ENCODE results near the gene TBC1D22A.

TBC1D22A gene

GRCh38 chr22:47154621-47155081, 392.2 kb downstream of the TBC1D22A start (continued):
- TF ChIP-seq POU6F1 (CRISPR knock-in tag; IDR thresholded peaks at IDR 0.05; ENCODE audit: borderline replicate concordance, low read depth) (no peak), OSR1 (CRISPR knock-in tag; IDR thresholded peaks at IDR 0.05) (no peak), PPARA (CRISPR knock-in tag; IDR thresholded peaks at IDR 0.05; ENCODE audit: borderline replicate concordance) (no peak), ZNF565 (CRISPR knock-in tag; conservative IDR thresholded peaks at IDR 0.05; ENCODE audit: low read depth) (no peak)

DNA sequence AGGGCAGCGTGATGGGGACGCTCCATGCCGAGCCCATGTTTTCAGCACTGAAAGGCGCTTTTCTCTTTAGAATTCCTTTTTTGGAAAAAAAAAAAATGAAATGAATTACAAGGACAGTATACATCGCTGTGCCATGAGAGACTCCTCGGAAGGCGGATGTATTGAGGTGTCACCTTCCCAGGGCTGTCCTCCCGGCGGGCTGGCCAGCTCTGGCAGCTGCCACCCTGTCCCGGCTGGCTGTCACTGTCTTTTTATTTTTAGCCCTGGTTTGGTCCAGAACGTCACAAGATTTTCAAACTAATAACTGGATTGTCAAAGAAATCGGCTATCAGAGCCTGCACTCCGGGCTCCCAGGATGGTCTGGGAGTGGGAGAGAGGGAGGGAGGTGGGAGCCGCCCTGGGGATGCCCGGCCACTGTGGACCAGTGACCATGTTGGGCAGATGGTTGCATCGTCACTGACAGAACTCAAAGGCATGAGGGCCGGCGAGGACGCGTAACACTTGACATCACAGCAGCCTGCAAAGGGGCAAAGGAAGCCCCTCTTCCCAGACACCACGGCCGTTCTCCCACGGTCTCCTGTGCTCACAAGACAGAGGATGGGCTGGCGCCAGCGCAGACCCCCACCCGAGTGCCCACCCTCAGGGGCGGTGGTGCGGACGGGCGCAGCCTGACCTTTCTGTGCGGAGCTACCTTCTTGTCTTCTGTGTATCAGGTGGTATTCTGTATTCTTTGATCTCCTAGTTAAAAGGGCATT, 392.9 kb downstream of the TBC1D22A start:
- no peak for ATAC-seq
- no peak for TF ChIP-seq ZNF8 (CRISPR knock-in tag; IDR thresholded peaks at IDR 0.05)
- TF ChIP-seq, protein P1, sequence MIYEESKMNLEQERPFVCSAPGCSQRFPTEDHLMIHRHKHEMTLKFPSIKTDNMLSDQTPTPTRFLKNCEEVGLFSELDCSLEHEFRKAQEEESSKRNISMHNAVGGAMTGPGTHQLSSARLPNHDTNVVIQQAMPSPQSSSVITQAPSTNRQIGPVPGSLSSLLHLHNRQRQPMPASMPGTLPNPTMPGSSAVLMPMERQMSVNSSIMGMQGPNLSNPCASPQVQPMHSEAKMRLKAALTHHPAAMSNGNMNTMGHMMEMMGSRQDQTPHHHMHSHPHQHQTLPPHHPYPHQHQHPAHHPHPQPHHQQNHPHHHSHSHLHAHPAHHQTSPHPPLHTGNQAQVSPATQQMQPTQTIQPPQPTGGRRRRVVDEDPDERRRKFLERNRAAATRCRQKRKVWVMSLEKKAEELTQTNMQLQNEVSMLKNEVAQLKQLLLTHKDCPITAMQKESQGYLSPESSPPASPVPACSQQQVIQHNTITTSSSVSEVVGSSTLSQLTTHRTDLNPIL (CRISPR knock-in tag; IDR thresholded peaks at IDR 0.05; ENCODE audit: low read depth) = no peak
- no peak for TF ChIP-seq SNAI2 (CRISPR knock-in tag; IDR thresholded peaks at IDR 0.05)
- no peak for TF ChIP-seq ZNF565 (CRISPR knock-in tag; conservative IDR thresholded peaks at IDR 0.05; ENCODE audit: low read depth)
- TF ChIP-seq RARB (CRISPR knock-in tag; IDR thresholded peaks at IDR 0.05) = no peak
- TF ChIP-seq, protein P2, sequence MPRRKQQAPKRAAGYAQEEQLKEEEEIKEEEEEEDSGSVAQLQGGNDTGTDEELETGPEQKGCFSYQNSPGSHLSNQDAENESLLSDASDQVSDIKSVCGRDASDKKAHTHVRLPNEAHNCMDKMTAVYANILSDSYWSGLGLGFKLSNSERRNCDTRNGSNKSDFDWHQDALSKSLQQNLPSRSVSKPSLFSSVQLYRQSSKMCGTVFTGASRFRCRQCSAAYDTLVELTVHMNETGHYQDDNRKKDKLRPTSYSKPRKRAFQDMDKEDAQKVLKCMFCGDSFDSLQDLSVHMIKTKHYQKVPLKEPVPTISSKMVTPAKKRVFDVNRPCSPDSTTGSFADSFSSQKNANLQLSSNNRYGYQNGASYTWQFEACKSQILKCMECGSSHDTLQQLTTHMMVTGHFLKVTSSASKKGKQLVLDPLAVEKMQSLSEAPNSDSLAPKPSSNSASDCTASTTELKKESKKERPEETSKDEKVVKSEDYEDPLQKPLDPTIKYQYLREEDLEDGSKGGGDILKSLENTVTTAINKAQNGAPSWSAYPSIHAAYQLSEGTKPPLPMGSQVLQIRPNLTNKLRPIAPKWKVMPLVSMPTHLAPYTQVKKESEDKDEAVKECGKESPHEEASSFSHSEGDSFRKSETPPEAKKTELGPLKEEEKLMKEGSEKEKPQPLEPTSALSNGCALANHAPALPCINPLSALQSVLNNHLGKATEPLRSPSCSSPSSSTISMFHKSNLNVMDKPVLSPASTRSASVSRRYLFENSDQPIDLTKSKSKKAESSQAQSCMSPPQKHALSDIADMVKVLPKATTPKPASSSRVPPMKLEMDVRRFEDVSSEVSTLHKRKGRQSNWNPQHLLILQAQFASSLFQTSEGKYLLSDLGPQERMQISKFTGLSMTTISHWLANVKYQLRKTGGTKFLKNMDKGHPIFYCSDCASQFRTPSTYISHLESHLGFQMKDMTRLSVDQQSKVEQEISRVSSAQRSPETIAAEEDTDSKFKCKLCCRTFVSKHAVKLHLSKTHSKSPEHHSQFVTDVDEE (CRISPR knock-in tag; IDR thresholded peaks at IDR 0.05) = no peak
- no peak for TF ChIP-seq TOX (CRISPR knock-in tag; IDR thresholded peaks at IDR 0.05; ENCODE audit: borderline replicate concordance)
- no peak for TF ChIP-seq POU6F1 (CRISPR knock-in tag; IDR thresholded peaks at IDR 0.05; ENCODE audit: borderline replicate concordance, low read depth)
- TF ChIP-seq ZC3H10 (CRISPR knock-in tag; IDR thresholded peaks at IDR 0.05) = no peak
- no peak for TF ChIP-seq CSRNP3 (CRISPR knock-in tag; IDR thresholded peaks at IDR 0.05)
- no peak for TF ChIP-seq GLIS3 (CRISPR knock-in tag; IDR thresholded peaks at IDR 0.05)
- no peak for TF ChIP-seq PPARA (CRISPR knock-in tag; IDR thresholded peaks at IDR 0.05; ENCODE audit: borderline replicate concordance)
- no peak for TF ChIP-seq ARNTL (CRISPR knock-in tag; IDR thresholded peaks at IDR 0.05; ENCODE audit: borderline replicate concordance, low read depth)
- no peak for TF ChIP-seq ZFP30 (CRISPR knock-in tag; IDR thresholded peaks at IDR 0.05)
- no peak for TF ChIP-seq ISL1 (CRISPR knock-in tag; IDR thresholded peaks at IDR 0.05)
- TF ChIP-seq BACH2 (CRISPR knock-in tag; IDR thresholded peaks at IDR 0.05; ENCODE audit: borderline replicate concordance) = no peak
- TF ChIP-seq, protein P3, sequence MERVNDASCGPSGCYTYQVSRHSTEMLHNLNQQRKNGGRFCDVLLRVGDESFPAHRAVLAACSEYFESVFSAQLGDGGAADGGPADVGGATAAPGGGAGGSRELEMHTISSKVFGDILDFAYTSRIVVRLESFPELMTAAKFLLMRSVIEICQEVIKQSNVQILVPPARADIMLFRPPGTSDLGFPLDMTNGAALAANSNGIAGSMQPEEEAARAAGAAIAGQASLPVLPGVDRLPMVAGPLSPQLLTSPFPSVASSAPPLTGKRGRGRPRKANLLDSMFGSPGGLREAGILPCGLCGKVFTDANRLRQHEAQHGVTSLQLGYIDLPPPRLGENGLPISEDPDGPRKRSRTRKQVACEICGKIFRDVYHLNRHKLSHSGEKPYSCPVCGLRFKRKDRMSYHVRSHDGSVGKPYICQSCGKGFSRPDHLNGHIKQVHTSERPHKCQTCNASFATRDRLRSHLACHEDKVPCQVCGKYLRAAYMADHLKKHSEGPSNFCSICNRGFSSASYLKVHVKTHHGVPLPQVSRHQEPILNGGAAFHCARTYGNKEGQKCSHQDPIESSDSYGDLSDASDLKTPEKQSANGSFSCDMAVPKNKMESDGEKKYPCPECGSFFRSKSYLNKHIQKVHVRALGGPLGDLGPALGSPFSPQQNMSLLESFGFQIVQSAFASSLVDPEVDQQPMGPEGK (CRISPR knock-in tag; IDR thresholded peaks at IDR 0.05; ENCODE audit: borderline replicate concordance) = no peak
- no peak for TF ChIP-seq ESRRG (CRISPR knock-in tag; IDR thresholded peaks at IDR 0.05)
- TF ChIP-seq TCF4 (CRISPR knock-in tag; IDR thresholded peaks at IDR 0.05; ENCODE audit: borderline replicate concordance) = no peak
